ENCODE data around the gene PRSS56. TPM values are rescaled to one million over a fixed set of nuclear protein-coding genes. Genes with fewer than 3 reads are reported as not detected.

PRSS56 gene
- total and polyA plus RNA-seq, 2 of the 13 experiments (the other 11 are each of a cell fraction or from before 2014, with no cell fraction given) = not detected

GRCh38 chr2:232568161-232568560 lies 48.0 kb downstream of the PRSS56 start (continued):
- TF ChIP-seq ZNF451 (CRISPR knock-in tag; IDR thresholded peaks at IDR 0.05) (no peak), RBFOX2 (IDR thresholded peaks at IDR 0.05; ENCODE audit: low read depth, low read length) (no peak), NFYB (CRISPR knock-in tag; IDR thresholded peaks at IDR 0.05) (no peak), RARG (CRISPR knock-in tag; IDR thresholded peaks at IDR 0.05; ENCODE audit: low read depth) (no peak), ZMAT5 (CRISPR knock-in tag; IDR thresholded peaks at IDR 0.05; ENCODE audit: borderline replicate concordance, low read depth) (no peak), YEATS2 (CRISPR knock-in tag; IDR thresholded peaks at IDR 0.05; ENCODE audit: borderline replicate concordance) (no peak)

GRCh38 chr2:232569541-232569940 lies 49.4 kb downstream of the PRSS56 start:
- intact Hi-C loops (cut with micrococcal nuclease; ENCODE audit: unreplicated experiment) = no loop called here
- Histone ChIP-seq H3K36me3 (replicated peaks in 1 of 2; ENCODE audit: control insufficient read depth in 1 of 2, insufficient read depth in 2 of 2, low read length in 2 of 2) (peaks cover 40 to 70% of the 10 kb centered on the region in 2 experiments), H3K27ac (ENCODE audit: extremely low read length, insufficient read depth, low read length) (no peak overlapping the region), H3K4me3 (replicated peaks in 1 of 3; ENCODE audit: insufficient read depth in 1 of 3, low read depth in 2 of 3, low read length in 3 of 3) (no peak overlapping the region), H3K4me1 (ENCODE audit: insufficient read depth, low read length) (peaks cover 22% of the 10 kb centered on the region), H2AFZ (ENCODE audit: low read length) (no peak overlapping the region), H3K9ac (ENCODE audit: insufficient read depth, low read depth, low read length) (no peak overlapping the region), H4K20me1 (ENCODE audit: insufficient read depth, low read length) (no peaks in the 10 kb centered on the region), H3K27me3 (ENCODE audit: control insufficient read depth in 1 of 2, insufficient read depth in 2 of 2, low read length in 2 of 2) (no peaks in the 10 kb centered on the region), H3K79me2 (ENCODE audit: insufficient read depth, low read length) (no peaks in the 10 kb centered on the region), H3K4me2 (ENCODE audit: low read depth, low read length) (no peak overlapping the region), H3K9me3 (ENCODE audit: low read length) (no peaks in the 10 kb centered on the region)
- in situ Hi-C loops (cut with HindIII; ENCODE audit: extremely low pct_ligation_motif_present, low pct_unique_long_range_greater_than_20kb) = no loop called here
- WGBS (ENCODE audit: low lambda C conversion rate) = 98% methylated on average over 9 of the region's 9 CpGs
- POLR2A ChIA-PET = interaction anchor here (1.7 kb wide), 1 partner anchor 19 kb away, joined by 5 read pairs; the partner anchor contains the start of genes EIF4E2 and TIGD1
- CTCF ChIA-PET (ENCODE audit: low intra/inter-chr PET ratio, low total read pairs) = no interaction called here
- FAIRE-seq (no peak), ATAC-seq (no peak), DNase-seq (ENCODE audit: low spot score) (no peak)
- no TSS peak for BruUV-seq (replicated peaks)
- TF ChIP-seq SCMH1 (CRISPR knock-in tag; IDR thresholded peaks at IDR 0.05; ENCODE audit: borderline replicate concordance) (no peak), HDAC6 (IDR thresholded peaks at IDR 0.05; ENCODE audit: low read depth, low read length) (no peak), GPN1 (CRISPR knock-in tag; IDR thresholded peaks at IDR 0.05; ENCODE audit: borderline replicate concordance) (no peak), KAT8 (CRISPR knock-in tag; IDR thresholded peaks at IDR 0.05) (no peak), TOPORS (CRISPR knock-in tag; IDR thresholded peaks at IDR 0.05) (no peak), RFX5 (IDR thresholded peaks at IDR 0.05; ENCODE audit: low read depth, low read length) (no peak), ZNF674 (CRISPR knock-in tag; IDR thresholded peaks at IDR 0.05; ENCODE audit: low read depth) (no peak), SALL2 (CRISPR knock-in tag; IDR thresholded peaks at IDR 0.05) (no peak), ZNF496 (CRISPR knock-in tag; IDR thresholded peaks at IDR 0.05; ENCODE audit: insufficient replicate concordance) (no peak), HNF4A (CRISPR knock-in tag; IDR thresholded peaks at IDR 0.05) (no peak), ZNF337 (CRISPR knock-in tag; IDR thresholded peaks at IDR 0.05; ENCODE audit: borderline replicate concordance, low read depth) (no peak), EHMT2 (IDR thresholded peaks at IDR 0.05; ENCODE audit: borderline replicate concordance, low read depth, low read length) (no peak), BCLAF1 (IDR thresholded peaks at IDR 0.05) (no peak), GMEB2 (CRISPR knock-in tag; IDR thresholded peaks at IDR 0.05; ENCODE audit: low read depth) (no peak), SUZ12 (IDR thresholded peaks at IDR 0.05; ENCODE audit: low read depth, low read length) (no peak), ZNF124 (CRISPR knock-in tag; IDR thresholded peaks at IDR 0.05) (no peak)

Measured in HepG2 (cell line).